MM.1S (cell line): ENCODE measurements around the gene TRMT1.

Source experiments
- CTCF ChIP-seq: fragments of 300-600 bp; sonication (generic); IDR thresholded peaks from 2 replicates; pipeline ENCODE4 v1.5.1; 2016; ENCODE audit warnings: antibody characterized with exemption, low read length, mixed read lengths
- EZH2 ChIP-seq: fragments of 300-600 bp; sonication (generic); optimal IDR thresholded peaks from 2 replicates; pipeline ENCODE3; 2017; ENCODE audit warnings: low read depth, mild to moderate bottlenecking, antibody characterized with exemption, low read length, mixed read lengths
- EZH2phosphoT487 ChIP-seq: fragments of 300-600 bp; sonication (generic); IDR thresholded peaks from 2 replicates; pipeline ENCODE4 v1.6.1; 2018; ENCODE audit warnings: antibody characterized with exemption, low read length

- TF ChIP-seq CTCF (no peak), EZH2 (no peak), EZH2phosphoT487 (no peak)
These were observed 42.2 kb downstream of the TRMT1 start for GRCh38 chr19:13074378-13074777.
